Activated CD8-positive, alpha-beta memory T cell treated with anti-CD3 and anti-CD28 coated beads, Interleukin-2, amount 10 ng/mL, durations not matched to agents 7 days and 5 days (primary cell): ENCODE data around the gene ECE1. TPM values are rescaled to one million over a fixed set of nuclear protein-coding genes. Genes with fewer than 3 reads are reported as not detected.
A peak's percentile ranks its signal among the peaks of the same experiment; 100 is the strongest.

Source experiments
- ATAC-seq: fragments of 150-1000 bp; cut with Tn5 transposase; one replicate; pipeline ENCODE4 v1.10.0; 2021; ENCODE audit warnings: moderate library complexity
- CTCF ChIA-PET: fragments of 350-600 bp; sonication (Branson Sonifier 250); formaldehyde crosslinking; loops from one replicate; lab custom pipeline; 2021; ENCODE audit warnings: antibody characterized with exemption; lab: Charles Lee
- DNase-seq: peaks from one replicate; pipeline ENCODE4 v3.0.0-alpha.2; 2020
- H3K27ac Mint-ChIP-seq: one replicate; pipeline ENCODE4 v1.8.0; 2021; ENCODE audit warnings: mild to moderate bottlenecking, mixed read lengths
- H3K27me3 Mint-ChIP-seq: one replicate; pipeline ENCODE4 v1.8.0; 2021; ENCODE audit warnings: mixed read lengths
- H3K36me3 Mint-ChIP-seq: one replicate; pipeline ENCODE4 v1.8.0; 2021; ENCODE audit warnings: mild to moderate bottlenecking, mixed read lengths
- H3K4me1 Mint-ChIP-seq: one replicate; pipeline ENCODE4 v1.8.0; 2021; ENCODE audit warnings: mixed read lengths
- H3K4me3 Mint-ChIP-seq: one replicate; pipeline ENCODE4 v1.8.0; 2021; ENCODE audit warnings: mild to moderate bottlenecking, moderate library complexity, mixed read lengths
- H3K9me3 Mint-ChIP-seq: one replicate; pipeline ENCODE4 v1.8.0; 2022; ENCODE audit warnings: low read depth, mixed read lengths
- total RNA-seq, 2 experiments: library from RNA; stranded (reverse); gene quantifications; one replicate each; pipeline ENCODE4 v1.2.3, GENCODE V29; 2021

ECE1 gene
- total RNA-seq, 2 experiments from 2014 or later: 46.6 to 87.5 TPM

DNA sequence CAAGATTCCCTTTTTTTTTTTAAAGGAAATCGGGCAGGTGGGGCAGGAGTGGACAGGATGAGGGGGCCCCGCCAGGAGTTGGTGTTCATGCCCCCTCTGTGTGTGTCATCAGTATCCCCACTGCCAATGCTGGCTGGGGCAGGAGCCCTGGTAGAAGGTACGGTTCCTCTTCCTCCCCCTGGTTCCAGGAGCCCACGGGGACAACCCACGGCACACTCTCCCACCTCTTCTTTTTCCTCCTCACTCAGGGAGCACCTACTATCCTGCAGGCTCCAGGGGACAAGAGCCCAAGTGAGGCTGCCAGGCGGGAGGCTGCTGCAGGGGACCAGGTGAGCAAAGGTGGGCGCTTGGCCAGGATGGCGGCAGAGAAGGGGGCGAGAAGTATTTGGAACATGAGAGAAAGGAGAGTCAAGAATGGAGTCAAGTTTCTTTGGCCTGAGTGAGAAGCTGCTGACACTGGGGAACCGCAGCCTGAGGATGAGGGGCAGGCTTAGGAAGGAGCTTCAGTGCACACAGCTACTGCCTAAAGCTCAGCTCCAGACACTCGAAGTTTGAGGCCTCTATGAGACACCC, 26.5 kb downstream of the ECE1 start:
- Mint-ChIP-seq H3K27me3 (no peaks in the 10 kb centered on the region), H3K27ac (no peak overlapping the region), H3K36me3 (peaks cover 26% of the 10 kb centered on the region), H3K4me3 (no peak overlapping the region), H3K4me1 (peaks cover 37% of the 10 kb centered on the region), H3K9me3 (no peaks in the 10 kb centered on the region)
- ATAC-seq (no peak), DNase-seq (no peak)
- CTCF ChIA-PET: no interaction called here

DNA sequence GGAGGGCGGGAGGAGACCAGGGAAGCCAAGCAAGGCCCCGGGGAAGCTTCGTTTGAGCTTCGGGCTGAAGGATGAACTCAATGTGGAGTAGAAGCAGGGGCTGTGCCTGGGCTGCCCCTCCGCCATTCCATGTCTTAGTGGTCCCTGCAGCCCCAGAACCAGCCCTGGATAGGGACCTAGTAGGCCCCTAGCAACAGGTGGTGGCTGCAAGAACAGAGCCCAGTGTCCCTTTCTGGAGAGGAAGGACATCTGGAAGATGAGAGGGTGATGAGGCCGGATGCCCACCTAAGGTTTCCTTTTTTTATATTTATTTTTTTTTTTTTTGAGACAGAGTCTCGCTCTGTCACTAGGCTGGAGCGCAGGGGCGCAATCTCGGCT, 27.2 kb downstream of the ECE1 start:
- no peaks in the 10 kb centered on the region for H3K9me3 Mint-ChIP-seq
- CTCF ChIA-PET: no interaction called here
- no peak overlapping the region for H3K27ac Mint-ChIP-seq

DNA sequence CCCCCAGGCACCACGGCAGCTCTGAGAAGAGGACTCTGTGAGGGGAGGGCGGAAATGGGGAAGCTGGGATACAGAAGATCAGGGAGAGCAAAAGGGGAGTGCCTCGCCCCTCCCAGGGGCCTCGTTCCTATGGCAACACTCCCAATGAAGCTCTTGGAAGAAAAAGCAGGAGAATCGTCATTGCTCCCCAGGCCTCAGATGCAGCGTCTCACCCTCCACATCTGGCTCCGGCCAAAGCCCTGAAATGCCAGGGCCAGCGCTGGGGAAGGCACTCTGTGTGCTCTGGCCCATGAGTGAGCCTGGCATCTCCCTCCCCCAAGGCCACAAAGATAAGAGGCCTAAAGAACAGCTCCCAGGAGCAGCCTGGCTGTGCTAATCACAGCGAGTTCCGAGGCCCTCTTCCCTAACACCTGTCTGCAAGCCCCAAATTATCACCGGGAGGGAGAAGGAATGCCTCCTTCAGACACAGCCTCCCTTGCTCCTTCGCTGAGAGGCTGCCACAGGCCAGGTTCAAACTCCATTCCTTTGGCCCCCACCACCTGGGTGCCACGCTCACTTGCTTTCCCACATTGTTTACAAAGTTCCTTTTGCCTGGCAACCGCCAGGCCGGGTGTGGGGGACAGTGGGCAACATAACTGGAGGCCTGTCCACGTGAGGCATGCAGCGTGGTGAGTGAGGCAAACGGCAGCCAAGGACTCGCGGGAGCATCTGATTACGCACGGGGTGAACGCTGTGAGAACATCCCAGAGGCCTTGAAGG, 27.8 kb downstream of the ECE1 start:
- Mint-ChIP-seq H3K4me3 (no peak overlapping the region), H3K9me3 (no peaks in the 10 kb centered on the region), H3K27ac (peak overlapping the region; percentile 74), H3K36me3 (peaks cover 24% of the 10 kb centered on the region), H3K27me3 (no peaks in the 10 kb centered on the region), H3K4me1 (peaks cover 47% of the 10 kb centered on the region)
- CTCF ChIA-PET: interaction anchor here (0.8 to 1.8 kb wide), 5 partner anchors 8 to 46 kb away, joined by 3 to 20 read pairs (median 3); no protein-coding TSS in a partner anchor
- ATAC-seq (no peak), DNase-seq (no peak)

More for the DNA sequence above, 27.2 kb downstream of the ECE1 start:
- DNase-seq (no peak), ATAC-seq (no peak)
- Mint-ChIP-seq H3K4me3 (no peak overlapping the region), H3K4me1 (peaks cover 44% of the 10 kb centered on the region), H3K27me3 (no peaks in the 10 kb centered on the region), H3K36me3 (peaks cover 27% of the 10 kb centered on the region)

DNA sequence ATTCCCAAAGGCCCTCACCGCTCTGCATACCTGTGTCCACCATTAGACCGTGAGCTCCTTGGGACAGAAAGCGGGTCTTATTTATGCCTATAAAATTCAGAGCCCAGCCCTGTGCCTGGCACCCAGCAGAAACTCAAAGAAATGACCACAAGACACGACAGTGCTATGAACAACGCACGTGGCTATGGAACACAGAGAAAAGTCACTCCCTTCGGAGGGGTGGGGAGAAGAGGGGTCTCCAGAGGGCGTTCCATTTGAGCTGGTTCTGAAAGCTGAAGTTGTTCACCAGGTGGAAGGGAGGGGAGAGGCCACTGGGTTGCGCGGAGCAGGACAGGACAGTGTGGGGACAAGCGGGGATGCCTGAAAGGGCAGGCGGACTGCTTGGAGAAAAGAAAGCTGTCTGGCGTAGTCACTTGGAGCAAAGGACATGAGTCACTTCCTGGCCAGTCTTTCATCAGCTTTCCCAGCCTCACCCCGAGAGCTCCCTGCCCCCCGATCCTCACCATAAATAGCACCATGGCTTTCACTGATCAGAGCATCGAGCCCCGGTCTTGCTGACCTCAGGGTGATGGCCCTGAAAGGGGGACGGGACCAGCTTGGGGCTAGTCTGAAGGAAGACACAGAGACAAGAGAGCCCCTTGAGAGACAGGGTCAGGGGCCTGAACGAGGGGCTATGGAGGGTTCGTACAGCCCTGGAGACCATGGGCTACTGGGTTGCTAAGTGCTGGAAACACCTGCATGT, 28.5 kb downstream of the ECE1 start:
- CTCF ChIA-PET: interaction anchor here (0.8 to 2.7 kb wide), 6 partner anchors 9 to 45 kb away, joined by 3 to 20 read pairs (median 4); no protein-coding TSS in a partner anchor
- Mint-ChIP-seq H3K36me3 (peaks cover 23% of the 10 kb centered on the region), H3K4me3 (no peak overlapping the region), H3K4me1 (peaks cover 47% of the 10 kb centered on the region), H3K9me3 (no peaks in the 10 kb centered on the region), H3K27me3 (no peaks in the 10 kb centered on the region), H3K27ac (peak overlapping the region; percentile 74)
- no peak for DNase-seq
- no peak for ATAC-seq

DNA sequence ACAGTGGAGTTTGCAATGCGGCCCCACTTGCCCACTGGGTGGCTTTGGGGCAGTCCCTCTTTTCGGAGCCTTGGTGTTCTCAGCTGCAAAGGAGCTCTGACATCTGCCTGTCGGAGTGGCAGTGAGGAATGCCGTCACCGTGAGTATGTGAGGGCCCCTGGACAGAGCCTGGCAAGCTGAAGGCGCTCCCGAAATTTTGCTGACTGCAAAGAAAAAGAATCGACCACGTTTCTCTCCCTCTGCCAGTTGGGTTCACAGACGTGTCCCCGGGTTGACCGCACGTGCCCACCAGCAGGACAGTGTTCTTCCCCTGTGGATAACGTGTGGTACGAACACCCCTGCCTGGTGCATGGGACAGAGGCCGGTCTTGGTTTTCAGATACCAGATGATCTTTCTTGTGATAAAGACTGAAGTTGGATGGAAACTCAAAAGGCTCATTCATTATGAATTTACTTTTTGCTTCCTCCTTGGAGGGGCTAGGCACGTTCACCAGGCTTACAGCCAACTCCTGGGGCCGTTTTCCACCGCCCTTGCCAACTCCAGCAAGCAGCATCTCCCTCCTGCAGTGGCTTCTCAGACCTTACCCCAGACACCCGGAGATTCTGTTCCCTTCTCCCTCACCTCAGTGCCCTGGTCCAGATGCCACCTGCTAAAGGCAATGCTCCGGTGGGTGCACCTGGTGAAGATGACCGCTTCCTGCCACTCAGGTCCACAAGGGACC, 29.7 kb downstream of the ECE1 start:
- DNase-seq (no peak), ATAC-seq (no peak)
- Mint-ChIP-seq H3K36me3 (peaks cover 25% of the 10 kb centered on the region), H3K4me3 (no peak overlapping the region), H3K27me3 (no peaks in the 10 kb centered on the region), H3K27ac (no peak overlapping the region), H3K9me3 (no peaks in the 10 kb centered on the region), H3K4me1 (peaks cover 47% of the 10 kb centered on the region)
- CTCF ChIA-PET: interaction anchor here (1.4 to 10.0 kb wide), 4 partner anchors 10 to 28 kb away, joined by 4 to 110 read pairs (median 13); no protein-coding TSS in a partner anchor

DNA sequence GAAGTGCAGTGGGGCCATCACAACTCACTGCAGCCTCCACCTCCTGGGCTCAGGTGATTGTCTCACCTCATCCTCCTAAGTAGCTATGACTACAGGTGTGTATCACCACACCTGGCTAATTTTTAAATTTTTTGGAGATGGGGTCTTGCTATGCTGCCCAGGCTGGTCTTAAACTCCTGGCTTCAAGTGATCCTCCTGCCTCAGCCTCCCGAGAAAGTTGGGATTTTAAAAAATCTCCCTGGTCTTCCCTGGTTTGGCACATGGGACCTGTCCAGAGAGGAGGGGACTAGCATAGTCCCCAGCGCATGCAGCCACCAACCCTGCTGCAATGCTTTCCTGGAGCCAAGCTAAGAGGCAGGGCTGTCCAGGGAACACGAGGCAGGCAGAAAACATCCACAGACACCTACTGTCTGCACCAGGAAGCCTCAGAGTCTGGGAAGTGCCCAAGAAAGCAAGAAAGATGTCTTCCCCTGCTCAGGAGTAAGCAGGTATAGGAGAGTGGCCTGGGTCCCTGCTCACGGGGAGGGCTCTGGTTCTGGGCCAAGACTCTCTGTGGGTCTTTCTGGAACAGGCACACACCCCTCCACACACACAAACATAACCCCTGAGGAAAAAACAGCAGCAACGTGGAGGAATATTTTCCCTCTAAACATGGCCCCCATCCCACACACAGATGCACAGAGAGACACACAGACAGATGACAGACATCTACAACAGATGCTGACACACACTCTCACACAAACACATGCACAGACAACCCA, 30.8 kb downstream of the ECE1 start:
- H3K9me3 Mint-ChIP-seq: no peaks in the 10 kb centered on the region
- H3K27ac Mint-ChIP-seq: no peak overlapping the region
- peaks cover 30% of the 10 kb centered on the region for H3K36me3 Mint-ChIP-seq
- no peaks in the 10 kb centered on the region for H3K27me3 Mint-ChIP-seq
- DNase-seq (no peak), ATAC-seq (no peak)
- H3K4me3 Mint-ChIP-seq: no peak overlapping the region
- CTCF ChIA-PET: interaction anchor here (1.9 to 10.0 kb wide), 4 partner anchors 11 to 109 kb away, joined by 6 to 158 read pairs (median 58); no protein-coding TSS in a partner anchor
- H3K4me1 Mint-ChIP-seq: peaks cover 49% of the 10 kb centered on the region

DNA sequence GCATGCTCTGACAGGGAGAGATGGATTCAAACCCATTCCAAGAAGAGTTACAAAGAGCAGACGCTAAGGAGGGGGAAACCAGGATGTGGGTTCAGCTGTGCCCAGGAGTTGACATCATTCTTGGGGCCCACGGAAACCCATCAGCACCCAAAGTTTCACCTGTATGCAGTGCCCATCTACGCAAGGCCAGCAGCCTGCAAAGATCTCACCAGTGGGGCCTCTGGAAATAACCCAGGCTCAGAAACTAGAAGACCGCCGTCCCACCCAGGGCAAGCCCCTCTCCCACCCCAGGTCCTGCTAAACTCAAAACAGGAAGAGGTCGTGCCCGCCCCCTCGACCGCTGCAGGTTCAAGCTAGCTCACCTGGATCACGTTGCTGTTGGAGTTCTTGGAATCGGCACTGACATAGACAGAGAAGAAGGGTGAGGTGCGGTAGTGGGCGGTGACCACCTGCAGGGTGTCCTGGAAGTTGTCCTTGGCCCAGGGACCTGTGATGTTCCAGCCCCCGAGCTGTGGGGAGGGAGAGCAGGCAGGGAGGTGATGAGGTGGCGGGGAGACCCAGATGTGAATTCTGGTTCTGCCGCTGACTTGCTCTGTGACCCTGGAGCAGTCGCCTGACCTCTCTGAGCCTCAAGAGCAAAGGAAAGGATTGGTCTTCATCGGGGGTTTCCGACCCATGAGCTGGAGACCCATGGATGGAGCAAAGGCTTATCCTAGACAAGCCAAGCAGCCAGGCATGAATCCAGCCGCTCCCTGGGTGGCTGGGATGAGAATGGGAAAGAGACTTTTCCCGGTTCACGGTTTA, 31.7 kb downstream of the ECE1 start:
- Mint-ChIP-seq H3K36me3 (peaks cover 30% of the 10 kb centered on the region), H3K4me3 (no peak overlapping the region), H3K27ac (peak overlapping the region; percentile 79), H3K9me3 (no peaks in the 10 kb centered on the region), H3K4me1 (peaks cover 49% of the 10 kb centered on the region), H3K27me3 (no peaks in the 10 kb centered on the region)
- CTCF ChIA-PET: interaction anchor here (0.9 to 10.0 kb wide), 7 partner anchors 12 to 110 kb away, joined by 3 to 158 read pairs (median 6); no protein-coding TSS in a partner anchor
- ATAC-seq (peak; percentile 29), DNase-seq (peak; percentile 56)

DNA sequence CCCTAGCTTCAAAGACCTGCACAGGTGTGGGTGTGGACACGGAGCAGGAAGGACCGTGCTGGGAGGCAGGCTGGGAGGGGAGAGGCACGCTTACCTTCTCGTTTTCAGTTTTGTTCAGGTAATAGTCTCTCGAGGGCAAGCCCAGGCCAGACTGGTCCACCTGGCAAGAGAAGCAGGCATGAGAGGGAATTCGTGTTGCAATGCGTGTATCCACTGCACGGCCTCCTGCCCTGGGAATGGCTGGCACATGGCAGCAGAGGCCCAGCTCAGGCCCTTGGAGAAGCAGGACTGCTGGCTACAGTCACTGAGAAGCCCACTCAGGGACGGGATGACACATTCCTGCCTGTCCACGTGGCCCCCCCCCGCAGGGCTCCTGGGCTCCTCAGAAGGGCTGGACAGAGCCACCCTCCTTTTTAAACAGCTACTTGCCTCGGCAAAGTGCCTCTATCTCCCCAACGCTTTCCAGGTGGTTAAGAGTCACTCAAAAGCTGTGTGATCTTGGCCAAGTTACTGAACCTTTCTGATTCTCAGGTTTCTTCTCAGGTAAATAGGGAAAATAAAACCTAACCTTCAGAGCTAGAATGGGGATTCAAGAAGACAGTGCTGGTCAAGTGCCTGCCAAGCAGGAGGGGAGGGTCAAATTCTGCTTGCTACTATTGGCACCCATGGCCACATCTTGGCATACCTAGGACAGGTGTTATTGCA, 32.7 kb downstream of the ECE1 start:
- CTCF ChIA-PET: interaction anchor here (0.9 to 10.0 kb wide), 6 partner anchors 13 to 111 kb away, joined by 3 to 158 read pairs (median 6); no protein-coding TSS in a partner anchor
- no peak overlapping the region for H3K4me3 Mint-ChIP-seq
- no peaks in the 10 kb centered on the region for H3K9me3 Mint-ChIP-seq
- H3K27ac Mint-ChIP-seq: peak overlapping the region; percentile 79
- peaks cover 45% of the 10 kb centered on the region for H3K4me1 Mint-ChIP-seq
- no peak for DNase-seq
- no peaks in the 10 kb centered on the region for H3K27me3 Mint-ChIP-seq
- ATAC-seq: no peak
- H3K36me3 Mint-ChIP-seq: peaks cover 32% of the 10 kb centered on the region

DNA sequence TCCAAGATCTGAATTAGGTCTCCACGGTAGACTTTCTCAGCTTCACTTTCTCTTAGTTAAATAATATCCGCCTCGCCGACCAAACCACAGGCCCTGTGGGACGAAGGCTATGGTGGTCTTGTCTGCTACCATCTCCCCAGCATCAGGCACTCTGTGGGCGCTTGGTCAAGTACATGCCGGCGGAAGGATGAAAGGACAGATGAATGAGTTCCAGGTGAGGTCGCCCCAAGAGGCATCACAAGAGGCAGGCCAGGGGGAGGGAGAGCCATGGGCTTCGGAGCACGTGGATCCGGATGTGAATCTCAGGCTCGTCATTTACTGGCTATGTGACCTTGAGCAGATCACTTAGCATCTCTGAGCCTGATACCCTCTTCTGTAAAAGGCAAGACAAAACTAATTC, 33.5 kb downstream of the ECE1 start:
- ATAC-seq (no peak), DNase-seq (no peak)
- Mint-ChIP-seq H3K27ac (no peak overlapping the region), H3K4me1 (peaks cover 37% of the 10 kb centered on the region), H3K36me3 (peaks cover 36% of the 10 kb centered on the region), H3K27me3 (no peaks in the 10 kb centered on the region), H3K4me3 (no peak overlapping the region), H3K9me3 (no peaks in the 10 kb centered on the region)
- CTCF ChIA-PET: interaction anchor here (2.6 to 10.0 kb wide), 3 partner anchors 14 to 112 kb away, joined by 6 to 158 read pairs (median 110); no protein-coding TSS in a partner anchor

DNA sequence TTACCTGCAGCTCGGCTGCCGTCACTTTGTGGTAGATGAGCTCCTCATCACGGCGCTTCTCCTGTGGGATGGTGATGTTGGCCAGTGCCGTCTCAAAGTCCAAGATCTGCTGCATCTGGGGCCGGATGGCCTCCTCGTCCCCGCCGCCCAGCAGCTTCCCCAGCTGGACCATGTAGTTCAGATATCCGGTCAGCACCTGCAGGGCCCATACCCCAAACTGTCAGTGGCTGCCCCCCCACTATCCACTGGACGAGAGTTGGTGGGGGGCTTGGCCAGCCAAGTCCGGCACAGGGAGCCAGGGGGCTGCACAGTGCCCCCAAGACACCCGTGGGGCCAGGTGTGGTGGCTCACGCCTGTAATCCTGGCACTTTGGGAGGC, 34.3 kb downstream of the ECE1 start:
- no peaks in the 10 kb centered on the region for H3K27me3 Mint-ChIP-seq
- no peaks in the 10 kb centered on the region for H3K9me3 Mint-ChIP-seq
- peaks cover 36% of the 10 kb centered on the region for H3K36me3 Mint-ChIP-seq
- no peak overlapping the region for H3K4me3 Mint-ChIP-seq
- H3K4me1 Mint-ChIP-seq: peaks cover 30% of the 10 kb centered on the region
- DNase-seq (no peak), ATAC-seq (no peak)
- CTCF ChIA-PET: interaction anchor here (1.0 to 10.0 kb wide), 18 partner anchors 10 to 116 kb away, joined by 3 to 158 read pairs (median 6); no protein-coding TSS in a partner anchor
- no peak overlapping the region for H3K27ac Mint-ChIP-seq

DNA sequence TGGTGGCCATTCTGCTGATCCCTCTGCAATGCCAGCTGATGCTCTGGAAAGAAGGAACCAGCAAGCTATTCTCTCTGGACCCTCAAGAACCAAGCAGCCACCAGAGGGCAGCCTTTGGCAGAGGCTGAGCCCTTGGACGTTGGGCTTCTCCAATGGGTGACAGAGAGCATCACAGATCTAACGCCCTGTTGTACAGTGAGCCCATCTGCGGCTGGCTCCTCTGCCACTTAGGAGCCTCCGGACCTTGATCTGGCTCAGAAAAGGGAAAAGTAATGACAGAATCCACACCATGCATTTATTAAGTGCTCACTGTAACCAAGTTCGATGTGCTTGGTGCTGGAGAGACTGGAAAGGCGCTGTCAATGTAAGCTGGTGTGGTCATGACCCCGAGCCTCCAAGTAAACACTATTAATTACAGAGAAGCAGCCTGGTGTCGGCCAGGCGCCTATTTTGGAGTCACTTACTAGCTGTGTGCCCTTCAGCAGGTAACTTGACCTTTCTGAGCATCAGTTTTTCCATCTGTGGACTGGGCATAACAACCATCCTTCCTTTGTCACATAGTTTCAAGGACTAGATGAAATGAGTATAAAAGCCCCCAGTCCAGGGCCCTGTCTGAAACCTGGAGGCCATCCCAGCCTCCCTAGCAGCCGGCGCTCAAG, 34.9 kb downstream of the ECE1 start:
- Mint-ChIP-seq H3K27me3 (no peaks in the 10 kb centered on the region), H3K4me1 (peaks cover 27% of the 10 kb centered on the region), H3K9me3 (no peaks in the 10 kb centered on the region), H3K4me3 (no peak overlapping the region), H3K27ac (no peak overlapping the region), H3K36me3 (peaks cover 35% of the 10 kb centered on the region)
- CTCF ChIA-PET: interaction anchor here (0.6 to 10.0 kb wide), 26 partner anchors 10 to 234 kb away, joined by 3 to 158 read pairs (median 4); no protein-coding TSS in a partner anchor
- peak; percentile 79 for ATAC-seq
- peak; percentile 87 for DNase-seq
